ENCODE measurements around the gene ELFN1. TPM values are rescaled to one million over a fixed set of nuclear protein-coding genes. Genes with fewer than 3 reads are reported as not detected.

The ELFN1 gene
- total and polyA plus RNA-seq, 2 donors: 0.91 to 2.6 TPM

DNA sequence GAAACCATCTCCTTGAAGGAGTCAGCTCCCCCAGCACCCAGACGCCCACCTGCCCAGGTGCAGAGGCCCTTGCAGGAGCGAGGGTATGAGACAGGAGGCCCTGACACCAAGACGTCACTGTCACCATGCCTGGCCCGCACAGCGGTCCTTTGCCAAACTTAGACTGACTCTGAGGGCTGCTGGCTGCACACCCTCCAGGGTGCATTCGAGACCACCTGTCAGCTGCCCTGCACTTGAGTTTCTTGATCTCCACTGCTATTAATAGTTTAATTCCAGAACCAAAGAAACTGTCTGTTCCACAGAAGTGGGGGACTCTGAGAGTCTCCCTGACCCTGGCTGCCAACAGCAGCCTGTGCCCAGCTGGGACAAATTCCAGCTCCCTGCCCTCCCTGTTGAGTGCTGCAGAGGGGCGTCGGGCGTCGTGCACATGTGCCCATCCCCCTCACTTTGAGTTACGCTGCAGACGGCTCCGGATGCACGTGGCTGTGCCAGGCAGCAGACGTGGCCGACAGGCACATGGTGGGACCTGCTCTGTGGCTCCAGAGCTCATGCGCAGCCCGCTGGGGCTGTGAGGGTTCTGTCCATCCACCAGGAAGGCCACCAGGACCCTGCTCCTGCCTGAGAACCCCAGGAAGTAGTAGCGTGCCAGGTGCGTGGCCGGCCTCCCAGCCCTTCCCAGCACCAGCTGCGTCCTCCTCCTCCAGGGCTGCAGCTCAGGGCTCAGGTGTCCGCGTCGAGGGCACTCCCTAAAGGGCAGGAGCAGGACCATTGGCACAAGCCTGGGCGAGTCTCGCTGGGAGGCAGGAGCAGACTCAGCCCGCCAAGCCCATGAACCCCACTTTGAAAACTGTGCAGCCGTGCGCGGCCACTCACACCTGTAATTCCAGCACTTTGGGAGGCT is 24.8 kb downstream of the ELFN1 start:
- Histone ChIP-seq H3K4me1 (ENCODE audit: control insufficient read depth in 2 of 2, insufficient read depth in 2 of 2, low read length in 2 of 2) (peaks cover 0 to 12% of the 10 kb centered on the region in 2 donors), H3K36me3 (ENCODE audit: control insufficient read depth in 2 of 2, insufficient read depth in 2 of 2, low read length in 1 of 2) (no peaks in the 10 kb centered on the region), H3K4me3 (ENCODE audit: low read length in 2 of 2) (no peak overlapping the region), H3K27ac (ENCODE audit: low read depth in 1 of 2, low read length in 1 of 2) (no peak overlapping the region), H3K27me3 (ENCODE audit: control insufficient read depth in 2 of 2, insufficient read depth in 1 of 2, low read length in 1 of 2) (peaks cover 0 to 36% of the 10 kb centered on the region in 2 donors), H3K9me3 (ENCODE audit: control insufficient read depth in 2 of 2, insufficient read depth in 1 of 2, low read length in 1 of 2) (no peaks in the 10 kb centered on the region)
- DNase-seq (ENCODE audit: low read depth in 6 of 9, low spot score in 9 of 9): no peak
- WGBS: 90% methylated on average over 31 of the region's 31 CpGs

DNA sequence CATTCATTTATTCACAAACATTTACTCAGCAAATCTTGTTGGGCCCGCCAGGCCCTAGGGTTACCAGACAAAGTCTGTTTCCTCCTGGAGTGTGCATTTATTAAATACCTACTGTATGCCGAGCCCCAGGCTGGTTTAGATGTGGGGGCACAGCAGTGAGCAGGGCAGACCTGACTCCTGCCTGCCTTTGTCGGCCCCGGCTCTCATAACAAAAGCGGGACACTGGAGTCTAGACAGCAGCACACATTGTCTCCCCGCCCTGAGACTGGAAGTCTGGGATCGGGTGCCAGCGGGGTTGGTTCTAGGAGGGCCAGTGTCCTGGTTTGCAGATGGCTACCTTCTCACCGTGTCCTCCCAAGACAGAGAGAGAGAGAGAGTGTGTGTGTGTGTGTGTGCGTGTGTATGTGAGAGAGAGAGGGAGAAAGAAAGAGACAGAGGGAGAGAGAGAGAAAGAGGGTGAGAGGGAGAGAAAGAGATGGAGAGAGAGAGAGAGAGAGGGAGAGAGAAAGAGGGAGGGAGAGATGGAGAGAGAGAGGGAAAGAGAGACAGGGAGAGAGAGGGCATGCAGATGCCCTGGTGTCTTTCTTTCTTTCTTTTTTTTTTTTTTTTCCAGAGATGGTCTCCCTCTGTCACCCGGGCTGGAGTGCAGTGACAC is 25.9 kb downstream of the ELFN1 start:
- H3K36me3 ChIP-seq (ENCODE audit: control insufficient read depth in 2 of 2, insufficient read depth in 2 of 2, low read length in 1 of 2): no peaks in the 10 kb centered on the region
- H3K9me3 ChIP-seq (ENCODE audit: control insufficient read depth in 2 of 2, insufficient read depth in 1 of 2, low read length in 1 of 2): no peaks in the 10 kb centered on the region
- no peak overlapping the region for H3K4me3 ChIP-seq (ENCODE audit: low read length in 2 of 2)
- peaks cover 0 to 36% of the 10 kb centered on the region in 2 donors for H3K27me3 ChIP-seq (ENCODE audit: control insufficient read depth in 2 of 2, insufficient read depth in 1 of 2, low read length in 1 of 2)
- H3K27ac ChIP-seq (ENCODE audit: low read depth in 1 of 2, low read length in 1 of 2): no peak overlapping the region
- no peak for DNase-seq (ENCODE audit: low read depth in 6 of 9, low spot score in 9 of 9)
- WGBS: 93% methylated on average over 11 of the region's 11 CpGs
- peaks cover 0 to 12% of the 10 kb centered on the region in 2 donors for H3K4me1 ChIP-seq (ENCODE audit: control insufficient read depth in 2 of 2, insufficient read depth in 2 of 2, low read length in 2 of 2)

DNA sequence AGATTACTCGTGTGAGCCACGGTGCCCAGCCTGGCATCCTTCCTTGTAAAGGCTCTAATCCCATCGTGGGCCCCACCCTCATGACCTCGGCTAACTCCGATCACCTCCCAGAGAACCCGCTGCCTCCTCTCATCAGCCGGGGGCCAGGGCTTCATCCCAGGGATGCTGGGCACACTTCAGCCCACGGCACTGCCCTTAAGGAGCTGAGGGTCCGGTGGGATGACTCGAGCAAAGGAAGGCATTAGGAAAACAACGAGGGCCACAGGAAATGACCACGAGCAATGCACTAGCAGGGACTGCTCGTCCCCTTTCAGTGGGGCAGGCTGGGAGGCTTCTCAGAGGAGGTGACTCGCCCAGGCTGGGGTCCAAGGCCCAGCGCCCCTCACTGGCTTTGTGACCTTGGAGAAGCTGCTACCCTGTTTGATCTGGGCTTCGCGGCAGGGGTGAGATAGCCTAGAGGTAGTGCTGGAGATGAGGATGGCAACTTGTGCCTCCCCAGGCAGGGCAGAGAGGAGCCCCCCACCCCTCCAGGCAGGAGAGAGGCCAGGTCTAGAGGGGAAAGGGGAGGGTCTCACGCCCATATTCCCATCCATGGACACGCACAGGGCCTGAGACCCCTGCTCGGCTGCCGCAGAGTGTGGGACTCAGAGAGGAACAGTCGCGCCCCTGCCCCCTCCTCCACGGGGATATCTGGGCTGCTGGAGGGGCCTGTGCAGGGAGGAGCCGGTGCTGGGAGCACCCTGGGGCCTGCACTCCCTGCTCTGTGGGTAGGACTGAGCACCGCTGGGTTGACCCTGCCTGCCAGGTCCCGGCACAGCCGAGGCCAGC is 26.8 kb downstream of the ELFN1 start:
- 83% methylated on average over 28 of the region's 28 CpGs for WGBS
- H3K27ac ChIP-seq (ENCODE audit: low read depth in 1 of 2, low read length in 1 of 2): no peak overlapping the region
- H3K36me3 ChIP-seq (ENCODE audit: control insufficient read depth in 2 of 2, insufficient read depth in 2 of 2, low read length in 1 of 2): no peaks in the 10 kb centered on the region
- no peak for DNase-seq (ENCODE audit: low read depth in 6 of 9, low spot score in 9 of 9)
- H3K4me3 ChIP-seq (ENCODE audit: low read length in 2 of 2): no peak overlapping the region
- peaks cover 0 to under 1% of the 10 kb centered on the region in 2 donors for H3K9me3 ChIP-seq (ENCODE audit: control insufficient read depth in 2 of 2, insufficient read depth in 1 of 2, low read length in 1 of 2)
- H3K4me1 ChIP-seq (ENCODE audit: control insufficient read depth in 2 of 2, insufficient read depth in 2 of 2, low read length in 2 of 2): peaks cover 0 to 12% of the 10 kb centered on the region in 2 donors
- peaks cover 0 to 36% of the 10 kb centered on the region in 2 donors for H3K27me3 ChIP-seq (ENCODE audit: control insufficient read depth in 2 of 2, insufficient read depth in 1 of 2, low read length in 1 of 2)

DNA sequence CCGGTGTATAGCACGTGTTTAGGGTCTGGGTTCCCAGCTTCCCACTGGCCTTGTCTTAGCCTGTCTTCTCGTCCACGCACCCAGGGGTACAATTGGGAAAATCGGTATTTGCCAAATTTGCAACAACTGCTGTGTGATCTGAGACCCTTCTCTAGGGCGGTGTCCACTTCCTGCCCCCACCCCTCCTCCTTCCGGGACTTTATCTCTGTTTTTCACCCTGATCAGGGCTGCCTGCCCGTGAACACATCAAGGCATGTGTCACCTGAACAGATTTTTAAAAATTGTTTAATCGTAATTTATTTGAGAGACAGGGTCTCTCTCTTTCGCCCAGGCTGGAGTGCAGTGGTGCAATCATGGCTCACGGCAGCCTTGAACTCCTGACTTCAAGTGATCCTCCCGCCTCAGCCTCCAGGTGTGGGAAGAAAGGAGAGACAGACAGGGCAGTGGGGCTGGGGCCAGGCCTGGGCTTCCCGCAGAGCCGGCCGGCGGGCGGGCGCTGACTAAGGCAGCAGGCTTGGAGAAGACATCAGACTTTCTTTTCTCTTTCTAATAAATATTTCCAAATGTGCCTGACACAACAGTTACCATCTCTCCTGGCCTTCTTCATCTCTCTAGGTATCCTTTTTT is 27.5 kb downstream of the ELFN1 start:
- H3K27ac ChIP-seq (ENCODE audit: low read depth in 1 of 2, low read length in 1 of 2): no peak overlapping the region
- no peak for DNase-seq (ENCODE audit: low read depth in 6 of 9, low spot score in 9 of 9)
- peaks cover 0 to 12% of the 10 kb centered on the region in 2 donors for H3K4me1 ChIP-seq (ENCODE audit: control insufficient read depth in 2 of 2, insufficient read depth in 2 of 2, low read length in 2 of 2)
- no peaks in the 10 kb centered on the region for H3K36me3 ChIP-seq (ENCODE audit: control insufficient read depth in 2 of 2, insufficient read depth in 2 of 2, low read length in 1 of 2)
- peaks cover 0 to 3% of the 10 kb centered on the region in 2 donors for H3K9me3 ChIP-seq (ENCODE audit: control insufficient read depth in 2 of 2, insufficient read depth in 1 of 2, low read length in 1 of 2)
- H3K4me3 ChIP-seq (ENCODE audit: low read length in 2 of 2): no peak overlapping the region
- WGBS: 89% methylated on average over 18 of the region's 18 CpGs
- H3K27me3 ChIP-seq (ENCODE audit: control insufficient read depth in 2 of 2, insufficient read depth in 1 of 2, low read length in 1 of 2): peaks cover 0 to 36% of the 10 kb centered on the region in 2 donors

DNA sequence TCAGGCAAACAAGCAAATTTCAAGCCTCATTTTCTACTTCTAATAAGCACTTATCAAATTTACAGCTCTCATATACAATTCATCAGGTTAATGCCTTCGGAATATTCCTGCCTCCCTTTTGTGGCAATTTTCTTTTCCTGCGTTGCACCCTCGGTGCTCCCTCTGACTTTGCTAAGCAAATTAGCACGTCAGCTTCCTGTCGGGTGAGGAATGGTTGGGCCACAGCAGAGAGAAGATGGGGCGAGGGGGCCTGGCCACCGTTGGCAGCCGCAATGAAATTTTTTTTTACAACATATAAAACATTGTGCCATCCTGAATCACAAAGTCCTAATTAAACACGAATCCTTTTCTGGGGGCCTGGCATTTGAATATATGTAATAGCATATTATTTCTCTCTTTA is 28.1 kb downstream of the ELFN1 start:
- Histone ChIP-seq H3K4me3 (ENCODE audit: low read length in 2 of 2) (no peak overlapping the region), H3K4me1 (ENCODE audit: control insufficient read depth in 2 of 2, insufficient read depth in 2 of 2, low read length in 2 of 2) (peaks cover 0 to 12% of the 10 kb centered on the region in 2 donors), H3K9me3 (ENCODE audit: control insufficient read depth in 2 of 2, insufficient read depth in 1 of 2, low read length in 1 of 2) (peaks cover 0 to 7% of the 10 kb centered on the region in 2 donors), H3K27me3 (ENCODE audit: control insufficient read depth in 2 of 2, insufficient read depth in 1 of 2, low read length in 1 of 2) (peaks cover 0 to 37% of the 10 kb centered on the region in 2 donors), H3K27ac (ENCODE audit: low read depth in 1 of 2, low read length in 1 of 2) (no peak overlapping the region), H3K36me3 (ENCODE audit: control insufficient read depth in 2 of 2, insufficient read depth in 2 of 2, low read length in 1 of 2) (no peaks in the 10 kb centered on the region)
- DNase-seq (ENCODE audit: low read depth in 6 of 9, low spot score in 9 of 9): no peak
- 52% methylated on average over 9 of the region's 9 CpGs for WGBS

DNA sequence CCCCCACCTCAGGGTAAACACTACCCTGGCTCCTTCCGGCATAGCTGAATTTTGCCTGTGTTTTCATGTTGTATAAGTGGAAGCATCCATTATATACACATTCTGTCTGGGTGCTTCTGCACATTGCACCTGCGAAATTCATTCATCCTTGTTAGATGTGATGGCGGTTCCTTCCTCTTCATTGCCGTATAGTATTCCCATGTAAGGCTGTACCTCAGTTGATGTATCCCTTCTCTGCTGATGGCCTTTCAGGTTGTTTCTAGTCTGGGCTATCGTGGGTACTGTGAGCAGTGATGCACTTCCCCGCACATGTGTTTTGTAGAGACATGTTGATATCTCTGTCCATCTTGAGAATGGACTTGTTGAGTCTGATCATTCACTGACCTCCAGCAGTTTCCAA is 28.9 kb downstream of the ELFN1 start:
- Histone ChIP-seq H3K9me3 (ENCODE audit: control insufficient read depth in 2 of 2, insufficient read depth in 1 of 2, low read length in 1 of 2) (peaks cover 0 to 7% of the 10 kb centered on the region in 2 donors), H3K27ac (ENCODE audit: low read depth in 1 of 2, low read length in 1 of 2) (no peak overlapping the region), H3K4me3 (ENCODE audit: low read length in 2 of 2) (no peak overlapping the region), H3K4me1 (ENCODE audit: control insufficient read depth in 2 of 2, insufficient read depth in 2 of 2, low read length in 2 of 2) (peaks cover 0 to 9% of the 10 kb centered on the region in 2 donors), H3K36me3 (ENCODE audit: control insufficient read depth in 2 of 2, insufficient read depth in 2 of 2, low read length in 1 of 2) (no peaks in the 10 kb centered on the region), H3K27me3 (ENCODE audit: control insufficient read depth in 2 of 2, insufficient read depth in 1 of 2, low read length in 1 of 2) (peaks cover 2 to 39% of the 10 kb centered on the region in 2 donors)
- no peak for DNase-seq (ENCODE audit: low read depth in 6 of 9, low spot score in 9 of 9)
- WGBS: 98% methylated on average over 6 of the region's 6 CpGs

DNA sequence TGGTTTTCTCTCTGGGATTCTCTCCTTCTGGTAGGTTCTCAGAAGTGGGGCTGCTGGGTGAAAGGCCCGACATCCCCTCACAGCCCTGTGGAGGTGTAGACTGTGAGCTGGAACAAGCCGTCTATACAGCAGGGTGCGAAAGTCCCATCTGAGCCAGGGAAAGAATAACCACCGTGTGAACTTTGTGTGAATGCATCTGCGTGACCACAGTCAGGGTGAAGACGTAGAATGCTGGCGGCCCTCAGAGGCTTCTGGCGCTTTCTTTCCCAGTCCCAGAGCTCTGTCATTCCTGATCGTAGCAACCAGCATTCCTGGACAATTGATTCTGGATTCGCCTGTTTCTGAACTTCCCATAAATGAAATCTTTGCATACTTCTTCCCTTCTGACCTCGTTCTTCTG is 30.0 kb downstream of the ELFN1 start:
- Histone ChIP-seq H3K4me1 (ENCODE audit: control insufficient read depth in 2 of 2, insufficient read depth in 2 of 2, low read length in 2 of 2) (peaks cover 0 to 2% of the 10 kb centered on the region in 2 donors), H3K9me3 (ENCODE audit: control insufficient read depth in 2 of 2, insufficient read depth in 1 of 2, low read length in 1 of 2) (peaks cover 0 to 7% of the 10 kb centered on the region in 2 donors), H3K4me3 (ENCODE audit: low read length in 2 of 2) (no peak overlapping the region), H3K36me3 (ENCODE audit: control insufficient read depth in 2 of 2, insufficient read depth in 2 of 2, low read length in 1 of 2) (no peaks in the 10 kb centered on the region), H3K27ac (ENCODE audit: low read depth in 1 of 2, low read length in 1 of 2) (no peak overlapping the region), H3K27me3 (ENCODE audit: control insufficient read depth in 2 of 2, insufficient read depth in 1 of 2, low read length in 1 of 2) (peaks cover 2 to 30% of the 10 kb centered on the region in 2 donors)
- DNase-seq (ENCODE audit: low read depth in 6 of 9, low spot score in 9 of 9): no peak
- WGBS: 96% methylated on average over 11 of the region's 11 CpGs

DNA sequence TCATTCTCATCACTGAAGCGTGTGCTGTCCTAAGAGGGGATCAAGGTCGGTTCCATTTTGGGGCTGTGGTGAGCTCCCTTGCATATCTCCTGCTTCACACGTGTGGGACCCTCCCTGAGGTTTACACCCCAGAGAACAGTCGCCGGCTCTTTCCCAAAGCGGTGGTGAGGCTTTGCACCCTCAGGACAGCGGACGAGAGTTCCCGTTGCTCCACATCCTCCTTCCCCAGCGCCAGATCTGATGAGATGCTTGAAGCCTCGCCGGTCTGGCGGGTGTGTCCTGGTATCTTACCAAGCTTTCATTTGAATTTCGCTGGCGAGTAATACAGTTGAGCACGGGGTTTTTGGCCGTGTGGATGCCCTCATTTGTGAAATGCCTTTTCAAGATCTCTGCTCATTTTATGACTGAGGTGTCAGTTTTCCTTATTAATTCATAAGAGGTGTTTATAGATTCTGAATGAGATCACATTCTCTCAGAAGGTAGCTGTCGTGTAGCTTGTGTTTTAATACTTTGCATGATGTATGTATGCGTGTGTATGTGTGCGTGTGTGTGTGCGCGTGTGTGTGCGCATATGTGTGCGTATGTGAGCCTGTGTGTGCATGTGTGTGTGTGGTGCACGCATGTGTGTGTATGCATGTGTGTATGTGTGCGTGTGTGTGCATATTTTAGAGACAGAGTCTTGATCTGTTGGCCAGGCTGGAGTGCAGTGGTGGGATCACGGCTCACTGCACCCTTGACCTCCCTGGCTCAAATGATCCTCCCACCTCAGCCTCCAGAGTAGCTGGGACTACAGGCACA is 30.7 kb downstream of the ELFN1 start:
- peaks cover 0 to 7% of the 10 kb centered on the region in 2 donors for H3K9me3 ChIP-seq (ENCODE audit: control insufficient read depth in 2 of 2, insufficient read depth in 1 of 2, low read length in 1 of 2)
- 90% methylated on average over 27 of the region's 27 CpGs for WGBS
- no peak overlapping the region for H3K27ac ChIP-seq (ENCODE audit: low read depth in 1 of 2, low read length in 1 of 2)
- peaks cover 2 to 28% of the 10 kb centered on the region in 2 donors for H3K27me3 ChIP-seq (ENCODE audit: control insufficient read depth in 2 of 2, insufficient read depth in 1 of 2, low read length in 1 of 2)
- no peaks in the 10 kb centered on the region for H3K36me3 ChIP-seq (ENCODE audit: control insufficient read depth in 2 of 2, insufficient read depth in 2 of 2, low read length in 1 of 2)
- no peak for DNase-seq (ENCODE audit: low read depth in 6 of 9, low spot score in 9 of 9)
- H3K4me1 ChIP-seq (ENCODE audit: control insufficient read depth in 2 of 2, insufficient read depth in 2 of 2, low read length in 2 of 2): no peaks in the 10 kb centered on the region
- H3K4me3 ChIP-seq (ENCODE audit: low read length in 2 of 2): no peak overlapping the region
